Fibroblast of skin of abdomen (primary cell): ENCODE measurements around the gene MYRF. TPM values are rescaled to one million over a fixed set of nuclear protein-coding genes. Genes with fewer than 3 reads are reported as not detected.

Source experiments
- DNase-seq: peaks from one replicate; pipeline ENCODE4 v3.0.0-alpha.2; 2013
- polyA plus RNA-seq, 2 experiments: library from polyadenylated mRNA; unstranded; fragments of 120-200 nt; gene quantifications; one replicate each; pipeline ENCODE4 v1.2.1, GENCODE V29; 2013; ENCODE audit not compliant: insufficient read length in 2 of 2

The MYRF gene
- polyA plus RNA-seq (2013, experiment 1 of 2; ENCODE audit: insufficient read length): 11.2 TPM
- polyA plus RNA-seq (2013, experiment 2 of 2; ENCODE audit: insufficient read length): 12.1 TPM

DNA sequence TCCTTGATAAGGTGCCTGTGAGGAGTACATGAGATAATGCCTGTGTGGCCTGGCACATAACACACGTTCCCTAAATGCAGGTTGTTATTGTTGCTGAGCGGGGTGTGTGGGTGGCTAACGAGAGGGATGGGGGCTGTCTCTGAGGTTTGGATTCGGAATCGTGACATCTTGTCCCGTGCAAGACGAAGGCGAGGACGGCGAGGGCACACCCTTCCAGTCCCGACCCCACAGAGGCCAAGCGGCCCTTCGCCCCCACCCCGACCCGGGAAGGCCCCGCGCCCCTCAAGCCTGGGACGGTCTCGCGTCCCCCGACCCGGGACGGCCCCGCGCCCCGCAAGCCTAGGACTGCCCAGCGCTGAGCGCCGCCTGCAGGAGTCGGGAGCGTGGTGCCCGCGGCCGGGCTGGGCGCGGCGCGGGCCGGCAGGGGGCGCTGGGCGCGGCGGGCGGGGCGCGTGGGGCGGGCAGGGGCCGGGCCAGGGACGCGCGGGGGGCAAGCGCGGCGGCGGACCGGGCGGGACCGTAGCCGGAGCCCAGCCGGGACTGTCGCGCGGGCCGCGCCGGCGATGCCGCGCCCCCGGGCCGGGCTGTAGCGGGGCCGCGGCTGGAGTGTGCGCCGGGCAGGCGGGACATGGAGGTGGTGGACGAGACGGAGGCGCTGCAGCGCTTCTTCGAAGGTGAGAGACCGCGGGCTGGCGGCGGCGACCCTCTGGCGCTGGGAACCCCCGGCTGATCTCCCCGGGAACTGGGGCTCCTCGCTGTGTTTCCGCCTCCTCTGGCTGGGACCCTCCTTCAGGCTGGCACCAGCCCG lies at the start of gene MYRF:
TSS of gene MYRF (plus strand) at position 520 of the 808 bp plus-strand sequence. CDS start at position 629, 109 bp downstream.
- DNase-seq: peak; percentile 46

DNA sequence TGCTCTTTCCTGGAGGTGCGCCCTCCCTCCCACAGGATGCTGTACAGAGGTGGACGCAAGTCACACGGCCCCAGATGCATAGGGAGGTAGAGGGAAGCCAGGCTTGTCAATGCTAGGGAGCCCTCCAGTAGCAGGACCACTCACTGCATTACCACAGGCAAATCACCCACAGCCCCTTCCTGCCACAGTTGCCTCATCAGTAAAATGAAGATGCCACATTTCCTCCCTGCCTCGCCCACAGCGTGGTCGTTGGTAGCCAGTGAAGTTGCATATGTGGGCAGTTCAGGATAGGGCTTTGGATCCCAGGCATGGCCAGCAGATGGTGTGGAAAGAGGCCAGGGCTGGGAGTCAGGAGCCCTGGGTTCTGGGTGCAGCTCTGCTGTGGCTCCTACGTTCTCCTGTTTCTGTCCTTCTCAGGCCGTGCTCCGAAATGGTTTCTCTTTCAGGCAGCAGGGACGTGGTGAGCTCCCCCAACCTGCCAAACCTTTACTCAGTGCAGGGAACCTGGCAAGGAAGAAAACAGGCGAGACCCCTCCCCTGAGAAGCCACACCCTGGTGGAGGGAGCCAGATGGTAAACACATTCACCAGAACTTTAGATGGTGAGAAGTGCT lies 49.6 kb upstream of the MYRF start:
- DNase-seq: no peak

DNA sequence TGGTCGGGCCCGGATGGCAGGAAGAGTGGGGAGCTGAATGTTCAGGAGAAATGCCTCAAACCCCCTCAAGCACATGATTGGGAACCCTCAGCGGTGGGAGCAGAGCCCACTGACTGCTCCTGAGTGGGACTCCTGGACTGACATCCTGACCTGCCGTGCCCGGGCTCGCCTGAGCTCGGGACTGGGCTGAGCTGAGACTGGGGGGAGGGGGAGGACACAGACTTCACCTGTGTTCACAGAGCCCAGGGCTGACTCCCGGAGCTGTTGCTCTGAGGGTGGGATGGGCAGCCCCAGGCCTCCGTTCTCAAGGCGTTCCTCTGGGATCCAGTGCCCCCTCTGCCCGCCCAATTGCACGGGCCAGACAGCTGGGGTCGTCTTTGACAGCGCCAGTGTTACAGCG lies 47.6 kb upstream of the MYRF start:
- DNase-seq: no peak

GRCh38 chr11:61706452-61707400 lies 45.7 kb upstream of the MYRF start:
- no peak for DNase-seq

DNA sequence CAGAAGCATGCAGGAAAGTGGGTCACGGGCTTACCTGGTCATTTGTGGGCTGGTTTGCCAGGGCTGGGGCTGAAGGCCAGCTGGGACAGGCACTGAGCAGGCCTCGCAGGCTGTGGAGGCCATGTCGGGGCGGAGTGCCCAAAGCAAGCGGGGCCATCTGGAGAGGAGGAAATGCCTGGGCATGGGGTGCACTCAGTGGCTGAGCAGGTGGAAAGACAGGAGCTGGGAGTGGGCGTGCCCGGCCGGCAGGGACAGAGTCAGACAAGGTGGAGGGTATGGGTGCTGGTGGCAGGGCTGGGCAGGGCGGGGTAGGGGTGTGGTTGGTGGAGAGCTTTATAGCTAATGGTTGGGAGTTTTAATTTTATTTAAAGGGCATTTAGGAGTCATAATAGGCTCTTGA lies 44.9 kb upstream of the MYRF start:
- no peak for DNase-seq

GRCh38 chr11:61709110-61709509 lies 43.3 kb upstream of the MYRF start:
- DNase-seq: no peak

GRCh38 chr11:61709572-61709971 lies 42.9 kb upstream of the MYRF start:
- no peak for DNase-seq

- DNase-seq: no peak
Measured at GRCh38 chr11:61710019-61710418, 42.4 kb upstream of the MYRF start.

DNA sequence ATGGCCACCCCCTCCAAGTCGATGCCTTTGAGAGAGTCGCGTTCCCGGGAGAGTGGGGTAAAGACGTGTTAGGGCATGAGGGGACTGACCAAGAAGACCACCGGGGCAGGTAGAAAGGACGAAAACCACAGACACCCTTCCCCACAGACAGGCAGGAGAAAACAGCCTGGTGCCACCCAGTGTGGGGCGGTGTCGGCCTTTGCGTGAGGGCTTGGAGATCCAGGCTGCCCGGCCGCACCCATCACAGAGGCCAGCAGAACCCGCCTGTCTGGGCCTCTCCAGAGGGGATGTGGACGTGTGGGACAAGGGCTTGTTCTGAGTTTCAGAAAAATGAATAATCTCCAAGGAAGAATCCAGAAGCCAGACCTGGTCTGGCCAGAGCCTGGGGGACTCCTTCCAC lies 41.4 kb upstream of the MYRF start:
- DNase-seq: no peak

DNA sequence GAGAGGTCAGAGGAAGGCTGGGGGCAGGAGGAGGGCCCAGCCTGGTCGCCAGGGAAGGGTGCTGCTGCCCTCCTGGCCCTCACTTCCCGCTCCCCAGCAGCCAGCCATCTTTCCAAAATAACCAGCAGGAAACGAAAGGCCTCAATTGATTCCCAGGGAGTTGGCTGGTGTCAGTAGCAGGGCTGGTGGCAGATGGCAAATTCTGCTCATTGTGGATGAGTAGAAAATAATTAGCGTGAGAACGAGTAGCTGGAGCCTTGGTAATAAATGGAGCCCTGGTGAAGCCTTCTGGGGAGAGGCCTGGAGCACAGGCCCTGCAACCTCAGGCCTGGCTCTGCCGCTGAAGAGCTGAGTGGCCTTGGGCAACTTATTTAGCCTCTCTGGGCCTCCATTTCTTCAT lies 40.9 kb upstream of the MYRF start:
- DNase-seq: no peak

DNA sequence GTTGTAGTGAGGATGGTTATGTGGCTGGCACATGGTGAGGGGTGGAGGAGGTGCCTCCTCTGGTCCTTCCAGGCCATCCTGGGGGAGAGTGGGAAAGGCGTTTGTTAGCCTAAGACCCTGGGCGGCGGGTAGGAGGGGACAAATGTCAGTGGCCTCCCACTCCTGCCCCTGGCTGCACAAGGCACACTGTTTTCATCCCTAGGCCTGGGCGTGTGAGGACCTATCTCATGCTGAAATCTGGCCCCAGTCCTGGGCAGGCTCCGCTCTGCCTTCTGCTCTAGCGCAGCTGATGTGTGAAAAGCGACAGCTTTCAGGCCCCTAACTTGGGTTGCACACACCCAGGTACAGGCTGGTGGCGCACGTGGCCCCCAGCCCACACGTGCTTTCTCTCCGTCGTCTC lies 40.1 kb upstream of the MYRF start:
- no peak for DNase-seq

DNA sequence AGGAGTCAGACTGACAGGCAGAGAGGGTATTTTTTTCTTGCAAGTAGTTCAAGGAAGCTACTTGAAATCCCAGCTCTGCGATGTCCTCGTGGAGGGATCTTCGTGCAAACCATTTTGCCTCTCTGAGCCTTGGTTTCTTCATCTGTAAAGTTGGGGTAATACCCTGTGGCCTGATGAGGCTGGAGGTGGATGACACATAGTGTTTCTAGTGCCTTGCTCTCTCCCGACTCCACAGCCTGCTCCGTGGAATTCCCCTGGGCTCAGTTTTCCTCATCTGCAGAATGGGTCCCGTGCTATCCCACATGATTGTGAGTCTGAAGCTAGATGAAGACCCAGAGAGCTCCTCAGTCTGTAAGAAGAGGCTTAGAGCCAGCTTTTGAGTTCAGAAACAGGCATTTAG lies 39.6 kb upstream of the MYRF start:
- DNase-seq: no peak

- DNase-seq: no peak
Measured at GRCh38 chr11:61713464-61713863, 39.0 kb upstream of the MYRF start.

DNA sequence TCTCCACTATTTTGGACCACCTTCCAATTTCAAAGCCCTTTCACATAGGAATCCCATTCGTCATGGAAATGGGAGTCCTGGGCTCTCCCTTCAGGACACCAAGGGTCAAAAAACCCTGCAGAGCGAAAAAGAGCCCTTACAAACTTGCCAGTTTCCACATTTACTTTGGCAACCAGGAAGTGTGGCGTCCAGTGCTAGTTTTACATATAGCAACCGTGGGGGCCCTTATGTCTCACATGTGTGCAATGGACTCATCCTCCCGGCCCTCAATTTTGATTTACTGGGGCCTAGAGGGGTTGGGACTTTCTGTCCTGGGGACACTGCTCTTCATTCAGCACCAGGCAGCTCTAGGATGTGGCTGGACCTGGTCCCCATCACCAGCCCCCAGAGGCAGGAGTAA lies 38.5 kb upstream of the MYRF start:
- DNase-seq: no peak

- no peak for DNase-seq
Measured at GRCh38 chr11:61714316-61714715, 38.1 kb upstream of the MYRF start.

DNA sequence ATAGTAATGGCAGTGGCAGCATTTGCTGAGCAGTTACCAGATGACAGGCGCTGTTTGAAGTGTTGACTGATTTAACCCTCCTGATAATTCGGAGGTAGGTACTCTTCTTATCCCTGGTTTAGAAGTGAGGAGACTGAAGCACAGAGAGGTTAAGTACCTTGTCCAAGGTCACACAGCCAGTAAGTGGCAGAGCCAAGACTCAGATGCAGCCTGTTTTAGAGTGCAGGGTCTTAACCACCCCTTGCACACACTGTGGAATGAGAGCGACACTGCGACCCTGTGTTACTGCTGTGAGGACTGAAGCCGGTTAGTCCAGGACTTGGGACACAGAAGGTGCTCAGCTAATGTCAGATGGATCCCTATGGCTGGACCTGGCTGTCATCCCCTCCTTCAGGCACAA lies 37.5 kb upstream of the MYRF start:
- DNase-seq: no peak

- DNase-seq: no peak
Measured at GRCh38 chr11:61715867-61716266, 36.6 kb upstream of the MYRF start.

DNA sequence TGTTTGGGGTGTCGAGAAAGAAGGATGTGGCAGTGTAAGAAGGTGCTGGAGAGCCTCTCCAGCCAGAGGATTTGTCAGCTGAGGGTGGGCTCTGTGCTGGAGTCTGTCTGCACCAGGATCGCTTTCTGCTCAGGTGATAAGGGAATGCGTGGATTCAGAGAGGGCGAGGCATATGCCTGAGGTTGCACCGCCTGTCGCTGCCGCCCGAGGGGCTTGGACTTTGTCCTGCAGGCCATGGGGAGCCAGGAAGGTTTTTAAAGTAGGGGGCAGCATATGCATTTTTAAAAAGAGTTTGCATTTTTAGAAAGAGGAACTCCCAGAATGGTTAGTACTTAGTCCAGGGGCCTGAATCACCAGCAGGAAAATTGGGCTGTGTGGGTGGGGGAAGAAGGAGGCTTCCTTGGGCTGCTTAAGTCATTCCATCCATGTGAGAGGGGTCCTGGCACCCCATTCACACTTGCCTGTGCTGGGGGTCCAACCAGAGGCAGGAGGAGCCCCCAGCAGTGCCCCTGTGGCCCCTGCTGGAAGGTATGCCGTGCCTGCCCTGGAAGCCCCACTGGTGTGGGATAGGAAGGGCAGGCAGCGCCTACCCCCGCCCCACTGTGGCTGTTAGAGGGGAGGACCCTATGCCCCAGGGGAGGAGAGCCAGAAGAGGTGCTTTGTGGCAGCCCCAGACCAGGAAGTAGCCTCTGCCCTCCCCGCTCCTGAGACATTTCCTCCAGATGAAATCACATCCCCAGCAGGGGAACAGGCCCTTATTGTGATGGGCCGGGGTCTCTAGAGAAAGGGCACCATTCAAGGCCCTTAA lies 35.8 kb upstream of the MYRF start:
- DNase-seq: no peak

- DNase-seq: no peak
Measured at GRCh38 chr11:61717286-61718033, 35.0 kb upstream of the MYRF start.

DNA sequence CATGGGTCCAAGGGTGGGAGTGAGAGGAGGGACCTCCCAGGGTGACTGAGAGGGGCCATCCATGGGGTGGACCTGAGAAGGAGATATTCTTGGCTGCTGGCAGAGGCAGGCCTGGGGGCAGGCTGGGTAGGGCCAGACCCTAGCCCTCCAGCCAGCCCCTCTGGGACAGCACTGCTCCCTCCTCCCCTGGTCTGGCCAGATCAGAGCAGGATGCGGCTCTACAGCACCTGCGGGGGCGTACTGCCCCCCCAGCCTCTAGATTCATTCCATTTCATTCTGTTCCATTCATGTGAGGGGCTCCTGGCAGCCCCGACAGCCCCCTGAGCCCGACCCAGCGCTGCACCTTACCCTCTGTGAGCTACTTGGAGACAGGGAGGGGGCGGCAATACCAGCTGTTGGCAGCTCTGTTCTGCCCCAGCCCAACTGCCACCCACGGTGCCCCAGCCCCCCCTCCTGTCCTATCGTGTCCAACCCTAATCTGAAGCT lies 34.3 kb upstream of the MYRF start:
- DNase-seq: no peak

- peak; percentile 81 for DNase-seq
Measured at GRCh38 chr11:61718621-61719302, 33.7 kb upstream of the MYRF start.
